ENCODE results near the gene BRD9.

Gene BRD9

GRCh38 chr5:878125-878524 lies 14.5 kb downstream of the BRD9 start:
- DNase-seq (ENCODE audit: low read depth) = no peak

DNA sequence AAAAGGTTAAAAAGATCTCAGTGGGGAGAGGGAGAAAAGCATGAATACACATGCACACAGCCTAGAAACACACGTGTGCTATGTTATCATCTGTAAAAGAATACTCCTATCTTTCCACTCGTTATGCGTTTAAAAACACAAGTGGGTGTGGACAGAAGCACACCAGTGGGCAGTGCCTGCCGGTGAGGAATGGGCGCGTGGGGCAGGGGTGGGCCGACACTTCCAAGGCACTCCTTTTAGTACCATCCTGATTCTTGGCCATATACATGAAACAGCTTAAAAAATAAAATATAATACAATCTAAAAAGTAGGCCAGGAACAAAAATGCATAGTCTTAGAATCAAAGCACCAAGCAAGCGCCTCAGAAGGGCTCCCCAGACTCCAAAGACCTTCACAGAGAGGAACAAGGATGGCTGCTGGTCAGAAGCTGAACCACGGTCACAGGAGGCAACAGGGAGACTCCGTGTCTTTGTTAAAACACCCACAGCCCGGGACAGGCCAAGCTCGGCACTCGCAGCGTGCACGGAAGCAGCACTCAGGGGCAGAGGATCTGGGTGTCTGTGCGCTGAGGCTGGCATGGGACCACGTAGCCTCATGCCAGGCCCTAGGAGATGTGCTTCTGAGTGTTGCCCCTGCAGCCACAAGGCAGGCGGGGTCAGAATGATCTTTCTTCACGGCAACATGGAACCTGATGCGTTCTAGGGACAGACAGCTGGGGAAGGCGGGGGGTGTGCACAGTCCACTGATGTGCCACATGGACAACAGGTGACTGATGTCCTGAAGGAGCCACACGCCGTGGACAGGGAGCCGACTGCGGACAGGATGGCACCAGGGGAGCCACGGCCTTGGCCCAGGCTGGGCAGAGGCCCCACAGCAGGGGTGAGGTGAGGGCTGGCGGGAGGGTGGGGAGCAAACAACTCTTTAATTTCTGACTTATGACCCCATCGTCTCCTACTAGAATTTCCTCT lies 15.9 kb downstream of the BRD9 start:
- DNase-seq (ENCODE audit: low read depth) = no peak

- no peak for DNase-seq (ENCODE audit: low read depth)
These were observed 16.7 kb downstream of the BRD9 start for GRCh38 chr5:875931-876330.

GRCh38 chr5:873328-873727 lies 19.3 kb downstream of the BRD9 start:
- no peak for DNase-seq (ENCODE audit: low read depth)

- no peak for DNase-seq (ENCODE audit: low read depth)
These were observed 20.3 kb downstream of the BRD9 start for GRCh38 chr5:872301-872700.

DNA sequence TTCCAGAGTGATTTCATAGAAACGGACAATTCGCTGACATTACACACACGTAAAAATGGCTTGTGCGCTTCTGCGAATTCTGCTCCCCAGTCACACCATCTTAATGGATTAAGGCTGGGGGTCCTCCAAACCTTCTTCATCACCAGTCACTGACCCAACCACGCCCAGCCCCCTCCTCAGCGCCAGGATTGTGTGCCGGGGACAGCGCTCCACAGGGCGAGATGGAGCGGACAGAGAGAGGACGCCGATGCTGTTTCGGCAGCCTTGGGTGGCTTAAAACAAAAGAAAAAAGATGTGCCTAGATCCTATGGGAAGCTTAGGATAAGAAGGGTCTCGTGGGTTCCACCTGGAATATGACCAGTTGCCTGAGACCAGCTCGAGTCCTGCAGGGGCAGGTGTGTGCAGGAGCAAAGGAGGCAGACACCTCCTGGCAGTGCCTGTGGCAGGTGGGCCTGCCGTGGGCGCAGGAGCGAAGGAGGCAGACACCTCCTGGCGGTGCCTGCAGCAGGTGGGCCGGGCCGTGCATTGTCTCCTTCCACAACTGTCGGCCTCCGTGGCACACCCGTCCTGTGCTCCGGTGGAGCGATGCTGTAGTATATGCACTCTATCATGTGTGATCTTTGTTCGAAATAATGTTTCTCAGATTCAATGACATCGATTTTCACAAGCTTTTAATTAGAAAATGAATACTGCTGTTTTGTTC lies 20.9 kb downstream of the BRD9 start:
- no peak for DNase-seq (ENCODE audit: low read depth)

DNA sequence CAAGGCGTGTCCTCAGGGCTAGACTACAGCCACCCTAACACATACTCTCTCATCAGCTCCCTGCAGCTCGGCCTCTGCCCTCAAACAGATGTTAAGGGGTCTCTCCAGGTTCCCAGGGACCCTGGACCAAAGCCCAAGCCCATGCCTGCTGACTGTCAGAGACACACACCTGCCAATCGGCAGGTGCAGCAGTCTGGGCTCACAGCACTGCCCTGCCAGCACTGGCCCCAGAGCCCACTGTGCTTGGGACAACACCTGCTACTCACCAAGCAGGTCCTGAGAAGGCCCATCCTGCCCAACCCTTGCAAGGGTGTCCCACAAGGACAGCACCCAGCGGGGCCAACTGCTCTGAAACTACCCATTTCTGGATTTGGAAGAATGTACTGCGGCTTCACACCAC lies 21.6 kb downstream of the BRD9 start:
- no peak for DNase-seq (ENCODE audit: low read depth)

GRCh38 chr5:868428-869135 lies 24.0 kb downstream of the BRD9 start:
- DNase-seq (ENCODE audit: low read depth) = no peak

- no peak for DNase-seq (ENCODE audit: low read depth)
These were observed 25.2 kb downstream of the BRD9 start for GRCh38 chr5:867300-867870.

- no peak for DNase-seq (ENCODE audit: low read depth)
These were observed 26.8 kb downstream of the BRD9 start for GRCh38 chr5:865771-866170.

DNA sequence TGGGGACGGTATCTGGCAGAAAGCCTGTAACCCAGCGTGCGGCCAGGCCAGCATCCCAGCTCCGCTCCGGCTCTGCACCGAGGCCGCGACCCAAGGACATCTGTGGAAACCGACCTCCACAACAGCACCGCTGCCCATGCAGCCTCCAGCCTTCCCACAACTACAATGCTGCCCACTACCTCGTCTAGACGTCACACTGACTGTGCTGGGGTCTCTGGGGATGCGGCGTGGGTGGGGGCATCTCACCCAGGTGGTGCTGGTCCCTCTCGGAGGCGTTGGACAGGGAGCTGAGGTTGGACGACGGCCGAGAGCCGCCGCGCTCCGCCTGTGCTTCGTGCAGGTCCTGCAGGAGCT lies 27.5 kb downstream of the BRD9 start:
- DNase-seq (ENCODE audit: low read depth) = no peak

DNA sequence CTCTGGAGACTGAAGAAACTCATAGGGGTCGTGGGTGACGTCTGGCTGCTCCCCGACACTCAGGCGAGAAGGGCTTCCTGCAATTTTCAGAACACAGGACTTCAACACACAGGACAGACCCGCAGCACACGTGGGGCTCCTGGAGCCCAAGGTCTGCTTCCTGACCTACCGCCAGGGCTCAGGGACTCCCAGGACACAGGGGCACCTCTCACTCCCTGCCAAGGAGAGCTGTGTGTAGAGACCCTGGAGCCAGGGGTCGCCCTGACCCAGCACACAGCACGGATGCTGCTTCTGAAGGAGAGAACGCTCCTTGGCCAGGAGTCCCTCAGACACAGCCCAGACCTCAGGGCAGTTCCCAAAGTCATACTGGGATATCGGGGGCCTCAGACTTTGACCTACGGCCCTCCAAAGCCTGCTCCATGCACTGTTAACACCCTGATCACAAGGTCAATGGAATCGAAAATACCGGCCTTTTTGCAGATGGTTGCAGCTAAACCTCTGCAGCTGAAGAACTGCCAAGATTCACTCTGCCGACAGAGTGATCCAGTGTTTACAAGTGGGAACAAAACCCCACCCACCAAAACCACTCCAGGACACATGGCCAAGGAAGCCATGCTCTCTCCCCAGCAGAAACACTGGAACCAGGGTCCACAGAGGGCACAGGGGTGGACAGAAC lies 28.0 kb downstream of the BRD9 start:
- DNase-seq (ENCODE audit: low read depth) = no peak

DNA sequence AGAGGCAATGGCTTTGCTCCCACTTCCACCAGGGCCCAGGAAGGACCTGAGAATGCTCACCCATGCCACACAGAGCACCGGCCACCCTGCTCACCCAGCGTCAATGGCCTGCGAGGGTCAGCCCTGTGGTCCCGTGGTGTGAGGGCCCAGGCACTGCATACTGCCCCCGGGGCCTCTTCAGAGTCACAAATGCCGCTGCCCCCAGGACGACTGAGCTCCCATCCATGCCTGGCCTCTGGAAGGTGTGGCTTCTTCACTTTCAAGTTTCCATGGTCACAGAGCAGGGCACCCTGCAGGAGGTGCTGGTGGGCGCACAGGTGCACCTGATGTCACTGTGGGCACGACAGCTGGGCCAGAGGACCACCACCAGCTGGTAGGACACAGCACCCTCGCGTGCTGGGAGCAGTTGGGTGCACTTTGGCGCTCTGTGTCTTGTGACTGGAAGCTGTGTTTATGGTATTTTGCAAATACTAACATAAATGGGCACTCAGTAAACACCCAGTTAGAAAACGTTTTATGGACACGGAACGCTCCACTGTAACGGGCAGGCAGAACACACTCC lies 29.3 kb downstream of the BRD9 start:
- DNase-seq (ENCODE audit: low read depth) = no peak

- DNase-seq (ENCODE audit: low read depth) = no peak
These were observed 30.0 kb downstream of the BRD9 start for GRCh38 chr5:862367-863243.

GRCh38 chr5:861442-862366 lies 30.9 kb downstream of the BRD9 start:
- DNase-seq (ENCODE audit: low read depth) = no peak

DNA sequence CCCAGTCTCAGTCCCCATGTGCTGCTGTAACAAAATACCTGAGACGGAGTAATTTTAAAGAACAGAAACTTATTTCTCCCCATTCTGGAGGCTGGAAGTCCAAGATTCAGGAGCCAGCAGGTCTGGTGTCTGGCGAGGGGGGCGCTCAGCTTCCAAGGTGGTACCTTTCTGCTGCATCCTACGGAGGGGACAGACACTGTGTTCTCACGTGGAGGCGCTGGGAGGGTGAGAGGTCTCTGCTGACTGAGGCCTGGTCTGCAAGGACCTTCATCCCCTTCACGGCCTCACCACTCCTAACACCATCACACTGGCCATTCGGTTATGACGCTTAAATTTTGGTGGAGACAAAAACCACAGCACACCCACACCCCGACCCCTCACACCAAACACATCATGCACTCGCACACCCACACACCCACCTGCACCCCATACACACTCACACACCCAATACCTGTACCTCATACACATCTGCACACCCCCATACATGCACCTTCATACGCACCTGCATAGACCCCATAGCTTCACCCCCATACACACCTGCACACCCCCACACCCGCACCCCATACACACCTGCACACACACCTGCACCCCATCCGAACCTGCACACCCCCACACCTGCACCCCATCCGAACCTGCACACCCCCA lies 32.0 kb downstream of the BRD9 start:
- no peak for DNase-seq (ENCODE audit: low read depth)

GRCh38 chr5:859798-860296 lies 32.8 kb downstream of the BRD9 start:
- no peak for DNase-seq (ENCODE audit: low read depth)

DNA sequence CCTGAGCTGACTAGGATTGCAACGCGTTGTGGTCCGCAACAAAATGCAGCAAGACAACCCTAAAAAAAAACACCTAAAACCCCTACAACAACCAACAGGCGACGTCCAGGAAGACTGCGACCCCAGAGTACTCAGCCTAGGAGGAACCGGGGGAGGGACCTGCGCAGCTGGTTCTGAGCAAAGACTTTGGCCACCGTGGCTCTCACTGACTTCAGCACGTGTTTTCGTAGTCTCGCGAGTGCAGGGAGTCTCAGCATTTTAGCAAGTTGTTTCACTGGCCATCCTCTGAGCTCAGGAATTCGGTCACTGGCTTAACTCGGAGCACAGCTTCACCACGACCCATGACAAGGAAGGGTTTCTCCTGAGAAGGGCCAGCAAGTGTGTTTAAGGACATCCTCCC lies 33.2 kb downstream of the BRD9 start:
- no peak for DNase-seq (ENCODE audit: low read depth)

DNA sequence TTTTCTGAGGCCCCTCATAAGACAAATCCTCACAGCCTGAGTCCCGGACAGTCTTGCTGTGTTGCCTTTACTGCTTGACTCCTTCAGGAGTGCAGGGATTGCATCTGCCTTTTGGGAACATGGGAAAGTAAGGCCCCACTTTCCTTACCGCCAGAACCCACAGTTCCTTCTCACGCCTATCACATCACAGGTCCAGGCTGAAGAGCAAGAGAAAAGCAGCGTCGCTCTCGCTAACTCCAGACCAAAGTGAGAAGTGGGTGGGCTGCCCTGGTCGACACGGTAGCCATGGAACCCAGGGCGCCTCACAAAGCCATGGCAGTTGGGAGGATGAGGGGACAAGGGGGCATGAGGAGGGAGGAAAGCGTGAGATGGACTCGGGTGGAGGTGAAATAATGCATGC lies 33.9 kb downstream of the BRD9 start:
- DNase-seq (ENCODE audit: low read depth) = no peak
